Brain pericyte (primary cell): ENCODE data around the gene TNKS2.
"Not testable (repeated sequence)": the region's sequence is repeated elsewhere in the genome, so short reads cannot be mapped to it uniquely, and the experiment has no call there.

Experiments
- DNase-seq: peaks from one replicate; pipeline ENCODE4 v3.0.0-alpha.2; 2012; ENCODE audit warnings: low read depth, low spot score

Gene TNKS2

DNA sequence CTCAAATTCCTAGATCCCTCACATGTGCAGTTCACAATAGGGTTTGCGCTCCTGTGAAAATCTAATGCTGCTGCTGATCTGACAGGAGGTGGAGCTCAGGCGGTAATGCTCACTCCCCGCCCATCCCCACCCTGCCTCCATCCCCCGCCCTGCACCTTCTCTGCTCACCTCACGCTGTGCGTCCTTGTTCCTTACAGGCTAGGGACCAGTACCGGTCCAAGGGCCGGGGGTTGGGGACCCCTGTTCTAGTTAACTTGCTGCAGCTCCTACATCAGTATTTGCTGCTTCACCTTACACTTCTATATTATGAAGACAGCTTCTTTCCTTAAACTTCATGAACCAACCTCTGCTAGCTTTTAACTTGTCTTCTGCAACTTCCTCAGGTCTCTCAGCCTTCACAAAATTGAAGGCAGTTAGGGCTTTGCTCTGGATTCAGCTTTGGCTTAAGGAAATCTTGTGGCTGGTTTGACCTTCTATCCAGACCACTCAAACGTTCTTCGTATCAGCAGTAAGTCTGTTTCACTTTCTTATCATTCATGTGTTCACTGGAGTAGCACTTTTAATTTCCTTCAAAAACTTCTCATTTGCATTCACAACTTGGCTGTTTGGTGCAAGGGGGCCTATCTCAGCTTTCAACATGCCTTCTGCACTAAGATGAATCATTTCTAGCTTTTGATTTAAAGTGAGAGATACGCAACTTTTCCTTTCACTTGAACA, 1.7 kb upstream of the TNKS2 start:
- no peak for DNase-seq

DNA sequence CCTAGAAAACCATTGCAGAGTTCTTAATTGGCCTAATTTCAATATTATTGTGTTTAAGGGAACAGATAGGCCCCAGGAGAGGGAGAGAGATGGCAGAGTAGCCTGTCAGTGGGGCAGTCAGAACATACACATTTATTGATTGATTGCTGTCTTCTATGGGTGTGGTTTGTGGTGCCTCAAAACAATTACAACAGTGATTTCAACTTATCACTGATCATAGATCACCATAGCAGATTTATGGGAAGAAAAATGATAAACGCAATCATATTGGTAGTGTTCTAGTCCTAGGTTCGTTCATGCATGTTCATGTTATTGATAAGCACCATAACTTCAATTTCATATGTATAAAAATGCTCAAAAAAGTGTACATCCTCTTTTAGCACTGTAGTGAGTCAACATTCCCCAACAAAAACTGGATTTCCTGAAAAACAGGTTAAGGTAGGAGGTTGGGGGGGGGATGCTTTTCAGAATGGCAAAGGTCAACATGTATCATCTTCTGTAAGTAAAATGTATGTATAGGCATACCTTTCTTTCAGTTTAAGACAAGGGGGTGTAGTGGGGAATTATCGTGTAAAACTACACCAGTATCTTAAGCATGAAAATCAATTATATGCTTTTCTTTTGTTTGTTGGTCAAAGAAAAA, 1.1 kb upstream of the TNKS2 start:
- DNase-seq, result no peak

GRCh38 chr10:91798649-91799611, 704 bp downstream of the TNKS2 start:
- no peak for DNase-seq

- DNase-seq, result no peak
Measured at GRCh38 chr10:91799612-91799975, 1.4 kb downstream of the TNKS2 start.

DNA sequence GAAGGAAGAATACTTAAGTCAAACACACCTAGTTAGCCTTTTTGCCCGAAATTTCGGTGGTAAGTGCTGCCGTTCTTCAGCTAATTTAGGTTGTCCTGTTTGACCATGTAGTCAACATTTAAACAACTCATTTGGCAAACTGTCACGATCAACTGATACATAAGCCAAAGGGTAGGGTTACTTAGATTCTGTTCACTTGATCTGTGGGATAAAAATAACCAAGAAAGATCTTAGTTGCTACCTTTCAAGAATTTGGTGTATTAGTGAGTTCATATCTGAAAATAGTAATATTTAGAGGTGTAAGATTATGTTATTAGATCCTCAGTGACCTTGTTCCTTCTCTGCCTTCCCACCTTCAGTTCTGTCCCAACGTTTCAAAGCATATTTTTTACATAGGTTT, 2.0 kb downstream of the TNKS2 start:
- no peak for DNase-seq

- DNase-seq, result no peak
Measured at GRCh38 chr10:91800756-91801155, 2.5 kb downstream of the TNKS2 start.

- no peak for DNase-seq
Measured at GRCh38 chr10:91803386-91804125, 5.3 kb downstream of the TNKS2 start.

DNA sequence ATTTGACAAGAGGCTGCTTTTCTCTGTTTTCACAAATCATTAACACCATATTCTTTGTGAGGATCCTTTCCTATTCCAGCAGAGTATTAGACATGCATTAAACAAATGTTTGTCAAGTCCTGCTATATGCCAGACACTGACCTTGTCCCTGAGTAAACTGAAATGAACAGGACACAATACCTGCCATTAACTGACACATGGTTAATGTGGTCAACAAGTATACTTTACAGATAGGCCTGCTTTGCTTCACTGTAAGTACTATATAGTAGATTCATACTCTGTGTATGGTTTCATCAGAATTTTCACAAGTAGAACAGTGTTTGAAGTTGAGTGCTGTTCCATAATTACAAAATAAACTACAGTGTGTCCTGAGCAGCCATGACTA, 5.9 kb downstream of the TNKS2 start:
- no peak for DNase-seq

GRCh38 chr10:91805110-91805838, 7.0 kb downstream of the TNKS2 start:
- no peak for DNase-seq

DNA sequence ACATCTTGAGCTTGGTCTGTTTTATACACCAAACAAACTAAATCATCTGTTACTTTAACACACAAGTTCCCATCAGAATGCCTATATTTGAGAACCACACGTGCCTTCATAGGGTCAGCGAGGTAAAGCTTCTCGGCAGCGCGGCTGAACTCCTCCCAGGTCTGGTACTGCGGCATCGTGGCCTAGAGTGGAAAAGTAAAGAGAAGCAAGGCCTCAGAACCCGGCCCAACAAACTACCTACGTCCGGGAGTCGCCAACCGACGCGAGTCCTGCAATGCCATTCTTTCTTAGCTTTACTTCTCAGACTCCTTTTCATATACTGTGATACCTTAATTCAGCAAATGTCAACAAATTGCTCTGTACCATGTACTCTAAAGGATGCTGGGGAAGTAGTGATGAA, 9.0 kb downstream of the TNKS2 start:
- not testable (repeated sequence) for DNase-seq

GRCh38 chr10:91813251-91813650, 15.0 kb downstream of the TNKS2 start:
- no peak for DNase-seq

GRCh38 chr10:91816981-91817380, 18.8 kb downstream of the TNKS2 start:
- no peak for DNase-seq

DNA sequence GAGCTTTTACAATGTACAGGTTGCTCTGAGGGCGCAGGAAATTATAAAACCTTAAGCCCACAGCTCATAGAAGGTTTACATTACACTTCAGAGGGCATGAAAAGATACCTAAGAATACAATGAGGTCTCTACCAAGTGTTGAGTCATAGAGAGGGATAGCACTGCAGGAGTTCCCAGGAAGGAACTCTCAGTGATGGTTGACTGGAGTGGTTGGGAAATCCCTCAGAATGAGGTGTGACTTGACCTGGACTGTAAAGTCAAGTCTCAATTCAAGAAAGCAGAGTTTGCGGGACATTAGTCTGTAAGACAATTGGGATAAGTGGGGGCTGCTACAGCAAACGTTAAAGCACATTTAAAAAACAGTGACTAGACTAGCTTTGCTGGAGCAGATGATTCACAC, 21.9 kb downstream of the TNKS2 start:
- no peak for DNase-seq

DNA sequence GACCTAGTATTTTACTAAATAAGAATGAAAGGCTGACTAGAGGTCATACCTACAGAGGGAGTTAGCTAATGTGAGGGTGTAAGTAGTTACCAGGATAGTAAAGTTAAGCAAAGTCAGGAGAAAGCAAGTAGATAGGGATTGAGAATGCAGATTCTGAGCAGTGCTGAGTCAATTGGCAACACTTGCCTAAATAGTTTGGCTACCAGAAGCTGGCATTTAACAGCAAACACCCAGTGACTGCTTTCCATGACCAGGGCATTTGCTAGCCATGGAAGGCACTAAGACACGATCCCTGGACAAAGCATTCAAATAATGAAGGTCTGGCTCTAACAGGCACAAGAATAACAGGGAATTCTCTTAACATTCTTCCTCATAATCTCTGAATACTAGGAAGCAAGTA, 25.9 kb downstream of the TNKS2 start:
- no peak for DNase-seq

DNA sequence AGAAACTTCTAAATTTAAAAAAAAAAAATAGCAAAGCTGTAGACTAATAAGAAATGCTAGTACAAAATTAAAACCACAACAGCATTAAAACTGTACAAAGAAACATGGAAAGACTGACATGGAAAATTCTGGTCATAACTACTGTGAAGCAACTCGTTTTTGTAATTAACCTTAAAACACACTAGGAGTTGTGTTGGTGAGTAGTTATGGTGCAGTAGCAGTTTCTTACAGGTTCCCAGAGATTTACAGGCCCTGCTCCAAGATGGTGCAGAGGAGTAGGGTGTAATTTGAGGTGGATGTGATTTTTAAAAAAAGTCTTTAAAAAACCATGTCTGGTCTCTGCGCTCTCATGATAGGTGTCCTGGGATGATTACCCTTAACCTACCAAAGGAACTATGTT, 31.0 kb downstream of the TNKS2 start:
- no peak for DNase-seq

GRCh38 chr10:91838199-91838598, 40.0 kb downstream of the TNKS2 start:
- DNase-seq, result no peak

- DNase-seq, result no peak
Measured at GRCh38 chr10:91843083-91843482, 44.9 kb downstream of the TNKS2 start.

DNA sequence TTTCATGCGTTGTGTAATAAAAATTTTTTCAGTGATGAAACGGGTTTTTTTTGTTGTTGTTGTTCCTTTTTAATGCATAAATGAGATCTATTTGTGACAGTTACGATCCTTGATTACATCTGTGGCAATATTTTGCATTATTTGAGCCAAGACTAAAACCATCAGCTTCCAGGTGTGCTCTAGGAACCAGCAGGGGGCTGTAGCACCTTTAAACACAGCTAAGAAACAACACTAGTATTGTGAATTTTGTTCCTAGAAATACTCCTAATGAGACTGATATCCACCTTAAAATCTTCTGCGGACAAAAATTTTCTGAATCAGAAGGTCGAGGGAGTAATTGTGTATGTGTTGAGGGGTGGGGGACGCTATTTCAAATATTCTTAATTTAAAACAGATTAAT, 58.4 kb downstream of the TNKS2 start:
- DNase-seq, result no peak

DNA sequence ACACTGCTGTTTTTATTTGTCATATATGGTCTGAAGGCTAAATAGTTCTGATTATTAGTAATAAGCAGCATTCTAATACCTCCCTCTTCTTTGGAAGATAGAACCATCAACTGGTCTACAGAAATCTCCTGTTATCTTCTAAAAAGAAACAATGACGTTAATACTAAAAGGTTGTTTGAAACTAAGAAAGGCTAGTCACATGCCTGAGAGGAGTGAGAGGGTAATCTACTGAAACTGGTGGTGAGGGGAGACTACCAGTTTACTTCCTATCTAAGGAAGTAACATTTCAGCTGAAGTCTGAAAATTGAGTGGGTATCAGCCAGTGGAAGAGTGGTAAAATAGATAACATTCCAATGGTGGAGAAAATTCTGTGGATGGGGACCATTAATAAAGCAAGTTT, 62.7 kb downstream of the TNKS2 start:
- no peak for DNase-seq

- no peak for DNase-seq
Measured at GRCh38 chr10:91864099-91864498, 65.9 kb downstream of the TNKS2 start.

DNA sequence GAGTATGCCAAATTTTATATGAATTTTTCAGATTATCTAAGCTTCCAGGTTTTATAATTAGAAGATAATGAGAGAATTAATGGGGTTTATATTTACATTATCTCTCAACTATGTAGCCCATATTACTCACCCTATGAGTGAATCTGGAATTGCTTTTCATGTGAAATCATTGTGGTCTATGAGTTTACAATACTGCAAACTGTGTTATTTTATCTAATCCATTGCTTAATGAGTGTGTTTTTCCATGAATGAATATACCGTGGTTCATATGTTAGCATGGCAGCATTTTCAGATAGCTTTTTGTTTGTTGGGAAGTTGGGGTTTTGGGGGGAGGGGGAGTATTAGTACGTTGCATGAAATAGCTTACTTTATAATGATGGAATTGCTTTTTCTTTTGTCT, 66.5 kb downstream of the TNKS2 start:
- DNase-seq, result no peak
